Measurements from ENCODE around the gene STAG3. TPM values are rescaled to one million over a fixed set of nuclear protein-coding genes. Genes with fewer than 3 reads are reported as not detected.

Gene STAG3
- polyA plus RNA-seq, 1 donor from 2014 or later: 0.64 TPM

DNA sequence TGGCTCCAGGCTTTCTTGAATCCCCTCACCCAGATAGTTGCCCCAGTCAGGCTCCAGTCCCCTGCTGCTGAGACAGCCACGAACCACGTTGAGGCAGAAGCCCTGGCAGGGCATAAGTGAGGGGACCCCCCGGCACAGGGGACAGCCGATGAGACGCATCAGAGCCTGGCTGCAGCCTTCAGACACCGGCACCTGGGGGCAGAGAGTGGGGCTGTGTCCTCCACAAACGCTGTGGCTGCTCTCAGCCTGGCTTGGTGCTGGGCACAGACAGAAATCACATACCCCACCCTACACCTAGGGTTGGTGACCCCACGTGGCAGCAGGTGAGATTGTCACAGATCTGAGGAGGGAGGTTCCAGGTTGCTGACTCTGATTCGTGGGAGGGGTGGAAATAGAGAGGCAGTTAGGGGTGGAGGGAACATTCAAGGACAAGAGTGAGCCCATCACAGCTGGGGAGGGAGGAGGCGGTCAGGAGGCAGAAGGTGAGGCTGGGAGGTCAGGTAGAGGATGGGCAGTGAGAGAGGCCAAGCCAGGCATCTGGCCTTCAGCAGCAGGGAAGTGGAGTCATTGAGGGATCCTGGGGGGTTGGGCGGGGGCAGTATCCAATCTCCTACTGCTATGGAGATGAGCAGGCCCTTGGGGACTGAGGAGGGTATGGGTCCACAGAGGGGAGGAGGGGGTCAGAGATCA is 3.8 kb upstream of the STAG3 start:
- no peaks in the 10 kb centered on the region for H3K27me3 ChIP-seq (ENCODE audit: insufficient read depth, low read depth, low read length)
- H3K9ac ChIP-seq (ENCODE audit: low read length): no peak overlapping the region
- no peak overlapping the region for H2AFZ ChIP-seq (ENCODE audit: low read depth, low read length)
- no peak overlapping the region for H3K4me3 ChIP-seq (ENCODE audit: low read length)
- no peaks in the 10 kb centered on the region for H3K9me3 ChIP-seq (ENCODE audit: low read length)
- no peak overlapping the region for H3K4me2 ChIP-seq (ENCODE audit: low read length)
- TF ChIP-seq TAF1 (IDR thresholded peaks at IDR 0.05; ENCODE audit: low read depth) (no peak), RAD21 (conservative IDR thresholded peaks at IDR 0.05) (no peak), EP300 (conservative IDR thresholded peaks at IDR 0.05; ENCODE audit: poor library complexity, severe bottlenecking) (no peak), EZH2 (IDR thresholded peaks at IDR 0.05; ENCODE audit: borderline replicate concordance, insufficient read depth, low read length, poor library complexity, severe bottlenecking) (no peak), POLR2AphosphoS5 (IDR thresholded peaks at IDR 0.05) (no peak), SMC3 (conservative IDR thresholded peaks at IDR 0.05; ENCODE audit: poor library complexity) (no peak), MXI1 (conservative IDR thresholded peaks at IDR 0.05; ENCODE audit: poor library complexity, severe bottlenecking) (no peak)
- TF ChIP-seq, protein P1, sequence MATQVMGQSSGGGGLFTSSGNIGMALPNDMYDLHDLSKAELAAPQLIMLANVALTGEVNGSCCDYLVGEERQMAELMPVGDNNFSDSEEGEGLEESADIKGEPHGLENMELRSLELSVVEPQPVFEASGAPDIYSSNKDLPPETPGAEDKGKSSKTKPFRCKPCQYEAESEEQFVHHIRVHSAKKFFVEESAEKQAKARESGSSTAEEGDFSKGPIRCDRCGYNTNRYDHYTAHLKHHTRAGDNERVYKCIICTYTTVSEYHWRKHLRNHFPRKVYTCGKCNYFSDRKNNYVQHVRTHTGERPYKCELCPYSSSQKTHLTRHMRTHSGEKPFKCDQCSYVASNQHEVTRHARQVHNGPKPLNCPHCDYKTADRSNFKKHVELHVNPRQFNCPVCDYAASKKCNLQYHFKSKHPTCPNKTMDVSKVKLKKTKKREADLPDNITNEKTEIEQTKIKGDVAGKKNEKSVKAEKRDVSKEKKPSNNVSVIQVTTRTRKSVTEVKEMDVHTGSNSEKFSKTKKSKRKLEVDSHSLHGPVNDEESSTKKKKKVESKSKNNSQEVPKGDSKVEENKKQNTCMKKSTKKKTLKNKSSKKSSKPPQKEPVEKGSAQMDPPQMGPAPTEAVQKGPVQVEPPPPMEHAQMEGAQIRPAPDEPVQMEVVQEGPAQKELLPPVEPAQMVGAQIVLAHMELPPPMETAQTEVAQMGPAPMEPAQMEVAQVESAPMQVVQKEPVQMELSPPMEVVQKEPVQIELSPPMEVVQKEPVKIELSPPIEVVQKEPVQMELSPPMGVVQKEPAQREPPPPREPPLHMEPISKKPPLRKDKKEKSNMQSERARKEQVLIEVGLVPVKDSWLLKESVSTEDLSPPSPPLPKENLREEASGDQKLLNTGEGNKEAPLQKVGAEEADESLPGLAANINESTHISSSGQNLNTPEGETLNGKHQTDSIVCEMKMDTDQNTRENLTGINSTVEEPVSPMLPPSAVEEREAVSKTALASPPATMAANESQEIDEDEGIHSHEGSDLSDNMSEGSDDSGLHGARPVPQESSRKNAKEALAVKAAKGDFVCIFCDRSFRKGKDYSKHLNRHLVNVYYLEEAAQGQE (IDR thresholded peaks at IDR 0.05; ENCODE audit: borderline replicate concordance): no peak
- TF ChIP-seq, protein P2, sequence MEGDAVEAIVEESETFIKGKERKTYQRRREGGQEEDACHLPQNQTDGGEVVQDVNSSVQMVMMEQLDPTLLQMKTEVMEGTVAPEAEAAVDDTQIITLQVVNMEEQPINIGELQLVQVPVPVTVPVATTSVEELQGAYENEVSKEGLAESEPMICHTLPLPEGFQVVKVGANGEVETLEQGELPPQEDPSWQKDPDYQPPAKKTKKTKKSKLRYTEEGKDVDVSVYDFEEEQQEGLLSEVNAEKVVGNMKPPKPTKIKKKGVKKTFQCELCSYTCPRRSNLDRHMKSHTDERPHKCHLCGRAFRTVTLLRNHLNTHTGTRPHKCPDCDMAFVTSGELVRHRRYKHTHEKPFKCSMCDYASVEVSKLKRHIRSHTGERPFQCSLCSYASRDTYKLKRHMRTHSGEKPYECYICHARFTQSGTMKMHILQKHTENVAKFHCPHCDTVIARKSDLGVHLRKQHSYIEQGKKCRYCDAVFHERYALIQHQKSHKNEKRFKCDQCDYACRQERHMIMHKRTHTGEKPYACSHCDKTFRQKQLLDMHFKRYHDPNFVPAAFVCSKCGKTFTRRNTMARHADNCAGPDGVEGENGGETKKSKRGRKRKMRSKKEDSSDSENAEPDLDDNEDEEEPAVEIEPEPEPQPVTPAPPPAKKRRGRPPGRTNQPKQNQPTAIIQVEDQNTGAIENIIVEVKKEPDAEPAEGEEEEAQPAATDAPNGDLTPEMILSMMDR (IDR thresholded peaks at IDR 0.05; ENCODE audit: poor library complexity, severe bottlenecking): no peak
- H3K9me2 ChIP-seq (ENCODE audit: insufficient read depth, low read length): no peaks in the 10 kb centered on the region
- H3F3A ChIP-seq (ENCODE audit: insufficient read depth, low read length, poor library complexity, severe bottlenecking): no peaks in the 10 kb centered on the region
- no peaks in the 10 kb centered on the region for H3K36me3 ChIP-seq (ENCODE audit: insufficient read depth, low read length)
- peaks cover 22% of the 10 kb centered on the region for H3K79me2 ChIP-seq (replicated peaks; ENCODE audit: insufficient read depth, low read length)
- no peaks in the 10 kb centered on the region for H4K20me1 ChIP-seq (ENCODE audit: insufficient read depth)
- H3K27ac ChIP-seq (ENCODE audit: low read length): no peak overlapping the region

DNA sequence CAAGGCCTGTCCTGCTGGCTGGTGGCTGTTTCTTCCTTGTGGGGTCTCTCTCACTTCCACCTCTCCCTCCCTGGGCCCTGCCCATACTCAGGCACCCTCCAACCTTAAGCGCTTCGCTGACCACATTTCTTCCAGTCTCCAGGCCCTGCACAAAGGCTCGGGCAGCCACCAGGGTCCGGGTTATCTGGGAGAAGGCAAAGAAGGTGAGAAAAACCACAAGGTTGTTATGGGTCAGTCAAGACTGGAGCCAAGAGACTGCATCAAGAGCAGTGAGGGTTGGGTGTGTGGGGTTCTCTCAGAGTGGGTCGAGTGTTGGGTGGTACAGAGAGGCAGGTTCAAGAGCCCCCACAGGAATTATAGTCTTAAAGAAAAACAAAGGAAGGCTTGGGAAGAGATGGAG is 3.1 kb upstream of the STAG3 start:
- TF ChIP-seq, protein P2 (IDR thresholded peaks at IDR 0.05; ENCODE audit: poor library complexity, severe bottlenecking): no peak
- TF ChIP-seq, protein P1 (IDR thresholded peaks at IDR 0.05; ENCODE audit: borderline replicate concordance): no peak
- TF ChIP-seq RAD21 (conservative IDR thresholded peaks at IDR 0.05) (no peak), TAF1 (IDR thresholded peaks at IDR 0.05; ENCODE audit: low read depth) (no peak), SMC3 (conservative IDR thresholded peaks at IDR 0.05; ENCODE audit: poor library complexity) (no peak)
- Histone ChIP-seq H3F3A (ENCODE audit: insufficient read depth, low read length, poor library complexity, severe bottlenecking) (no peaks in the 10 kb centered on the region), H3K4me2 (ENCODE audit: low read length) (no peak overlapping the region), H3K36me3 (ENCODE audit: insufficient read depth, low read length) (no peaks in the 10 kb centered on the region), H3K79me2 (replicated peaks; ENCODE audit: insufficient read depth, low read length) (peaks cover 22% of the 10 kb centered on the region), H3K9me2 (ENCODE audit: insufficient read depth, low read length) (no peaks in the 10 kb centered on the region), H3K27ac (ENCODE audit: low read length) (no peak overlapping the region), H3K9ac (ENCODE audit: low read length) (no peak overlapping the region), H3K9me3 (ENCODE audit: low read length) (no peaks in the 10 kb centered on the region), H4K20me1 (ENCODE audit: insufficient read depth) (no peaks in the 10 kb centered on the region), H3K4me3 (ENCODE audit: low read length) (peak overlapping the region; percentile 88), H2AFZ (ENCODE audit: low read depth, low read length) (no peak overlapping the region), H3K27me3 (ENCODE audit: insufficient read depth, low read depth, low read length) (no peaks in the 10 kb centered on the region)
